HEK293 (cell line): ENCODE measurements around the gene CENATAC.

ENCODE experiments used
- CTCF ChIA-PET: fragments of 350-600 bp; formaldehyde crosslinking; extraction: SDS; loops from one replicate; lab custom pipeline; 2021; ENCODE audit warnings: antibody characterized with exemption; lab: Yijun Ruan, JAX
- POLR2A ChIA-PET: fragments of 300-600 bp; formaldehyde crosslinking; extraction: SDS; loops from one replicate; lab custom pipeline; 2020; ENCODE audit warnings: antibody characterized with exemption, inconsistent platforms; lab: Yijun Ruan, JAX
- H3K27ac ChIP-seq: fragments of 200-500 bp; sonication (Bioruptor generic); 2 replicates; pipeline ENCODE4 v1.5.1; 2014; ENCODE audit warnings: low read depth, low read length, control low read depth, inconsistent platforms; ENCODE audit errors: extremely low read depth
- H3K36me3 ChIP-seq, 2 experiments: fragments of 200-500 bp in 1 of 2; sonication (Bioruptor generic) in 1 of 2; 1 replicate in 1 of 2; 2 replicates in 1 of 2; pipeline ENCODE4 v1.5.1; 2014 to 2017; ENCODE audit warnings: inconsistent platforms in 2 of 2, low read length in 2 of 2; ENCODE audit not compliant: control insufficient read depth in 2 of 2, insufficient read depth in 1 of 2
- H3K4me1 ChIP-seq: fragments of 200-500 bp; sonication (Bioruptor generic); 2 replicates; pipeline ENCODE4 v1.5.1; 2014; ENCODE audit warnings: mild to moderate bottlenecking, low read length, inconsistent platforms; ENCODE audit not compliant: control insufficient read depth, insufficient read depth
- H3K4me3 ChIP-seq: 2 replicates; pipeline ENCODE4 v1.5.1; 2011; ENCODE audit warnings: low read depth, mild to moderate bottlenecking, control low read depth, low read length, moderate library complexity
- H3K9me3 ChIP-seq: fragments of 200-500 bp; sonication (Bioruptor generic); 2 replicates; pipeline ENCODE4 v1.5.1; 2014; ENCODE audit warnings: low read depth, low read length, inconsistent platforms; ENCODE audit not compliant: control insufficient read depth, insufficient read depth
- BCL11A ChIP-seq: fragments of 450-650 bp; formaldehyde crosslinking; IDR thresholded peaks from 2 replicates; pipeline ENCODE4 v1.5.1; 2016; ENCODE audit warnings: low read depth, missing biosample characterization, missing genetic modification characterization
- BCL11B ChIP-seq: fragments of 450-650 bp; formaldehyde crosslinking; IDR thresholded peaks from 2 replicates; pipeline ENCODE4 v1.5.1; 2016; ENCODE audit warnings: low read depth, missing biosample characterization, missing genetic modification characterization
- GLI2 ChIP-seq: fragments of 450-650 bp; formaldehyde crosslinking; IDR thresholded peaks from 2 replicates; pipeline ENCODE4; 2017; ENCODE audit warnings: missing biosample characterization, missing genetic modification characterization, low read depth, borderline replicate concordance
- GLI4 ChIP-seq: fragments of 450-650 bp; formaldehyde crosslinking; IDR thresholded peaks from 2 replicates; pipeline ENCODE4 v1.5.1; 2016; ENCODE audit warnings: missing biosample characterization, missing genetic modification characterization
- KLF9 ChIP-seq: fragments of 450-650 bp; formaldehyde crosslinking; IDR thresholded peaks from 2 replicates; pipeline ENCODE4 v1.5.1; 2016; ENCODE audit warnings: missing biosample characterization, missing genetic modification characterization, low read depth
- OVOL3 ChIP-seq: fragments of 450-650 bp; formaldehyde crosslinking; IDR thresholded peaks from 2 replicates; pipeline ENCODE4 v1.5.1; 2016; ENCODE audit warnings: missing biosample characterization, missing genetic modification characterization
- WT1 ChIP-seq: fragments of 450-650 bp; formaldehyde crosslinking; IDR thresholded peaks from 2 replicates; pipeline ENCODE4 v1.5.1; 2016; ENCODE audit warnings: missing biosample characterization, missing genetic modification characterization
- ZBTB1 ChIP-seq: fragments of 450-650 bp; formaldehyde crosslinking; IDR thresholded peaks from 2 replicates; pipeline ENCODE4 v1.5.1; 2016; ENCODE audit warnings: missing biosample characterization, missing genetic modification characterization
- ZNF112 ChIP-seq: fragments of 450-650 bp; formaldehyde crosslinking; IDR thresholded peaks from 2 replicates; pipeline ENCODE4 v1.5.0; 2017; ENCODE audit warnings: missing biosample characterization, missing genetic modification characterization
- ZNF121 ChIP-seq: fragments of 450-650 bp; formaldehyde crosslinking; IDR thresholded peaks from 2 replicates; pipeline ENCODE4 v1.5.1; 2016; ENCODE audit warnings: missing biosample characterization, missing genetic modification characterization
- ZNF157 ChIP-seq: fragments of 450-650 bp; formaldehyde crosslinking; IDR thresholded peaks from 2 replicates; pipeline ENCODE4 v1.5.1; 2016; ENCODE audit warnings: missing biosample characterization, missing genetic modification characterization
- ZNF16 ChIP-seq: fragments of 450-650 bp; formaldehyde crosslinking; IDR thresholded peaks from 2 replicates; pipeline ENCODE4 v1.5.1; 2016; ENCODE audit warnings: low read depth, missing biosample characterization, missing genetic modification characterization
- ZNF24 ChIP-seq: fragments of 450-650 bp; formaldehyde crosslinking; IDR thresholded peaks from 2 replicates; pipeline ENCODE4 v1.5.1; 2016; ENCODE audit warnings: missing biosample characterization, missing genetic modification characterization
- ZNF292 ChIP-seq: fragments of 450-650 bp; formaldehyde crosslinking; IDR thresholded peaks from 2 replicates; pipeline ENCODE4 v1.5.1; 2016; ENCODE audit warnings: low read depth, missing biosample characterization, missing genetic modification characterization, borderline replicate concordance
- ZNF341 ChIP-seq: fragments of 450-650 bp; formaldehyde crosslinking; IDR thresholded peaks from 2 replicates; pipeline ENCODE4; 2016; ENCODE audit warnings: low read depth, missing biosample characterization, missing genetic modification characterization
- ZNF404 ChIP-seq: fragments of 450-650 bp; formaldehyde crosslinking; IDR thresholded peaks from 2 replicates; pipeline ENCODE4 v1.5.1; 2017; ENCODE audit warnings: missing biosample characterization, missing genetic modification characterization
- ZNF510 ChIP-seq: fragments of 450-650 bp; formaldehyde crosslinking; IDR thresholded peaks from 2 replicates; pipeline ENCODE4 v1.5.1; 2018; ENCODE audit warnings: mild to moderate bottlenecking, missing genetic modification characterization, missing biosample characterization; ENCODE audit not compliant: insufficient replicate concordance
- ZNF558 ChIP-seq: fragments of 450-650 bp; formaldehyde crosslinking; IDR thresholded peaks from 2 replicates; pipeline ENCODE4 v1.5.1; 2016; ENCODE audit warnings: missing biosample characterization, missing genetic modification characterization
- ZNF561 ChIP-seq: fragments of 450-650 bp; IDR thresholded peaks from 2 replicates; pipeline ENCODE4 v1.5.1; 2018; ENCODE audit warnings: missing biosample characterization, missing genetic modification characterization, borderline replicate concordance
- ZNF585B ChIP-seq: fragments of 450-650 bp; formaldehyde crosslinking; IDR thresholded peaks from 2 replicates; pipeline ENCODE4 v1.5.1; 2016; ENCODE audit warnings: missing biosample characterization, missing genetic modification characterization
- ZNF626 ChIP-seq: fragments of 450-650 bp; sonication (Bioruptor Pico); formaldehyde crosslinking; IDR thresholded peaks from 2 replicates; pipeline ENCODE4 v1.5.1; 2018; ENCODE audit warnings: missing biosample characterization, missing genetic modification characterization, inconsistent platforms
- ZNF660 ChIP-seq: fragments of 450-650 bp; IDR thresholded peaks from 2 replicates; pipeline ENCODE4 v1.5.1; 2018; ENCODE audit warnings: missing biosample characterization, mild to moderate bottlenecking, missing genetic modification characterization
- ZNF670 ChIP-seq: fragments of 450-650 bp; formaldehyde crosslinking; IDR thresholded peaks from 2 replicates; pipeline ENCODE4 v1.5.1; 2016; ENCODE audit warnings: missing biosample characterization, missing genetic modification characterization, low read depth
- ZNF701 ChIP-seq: fragments of 450-650 bp; formaldehyde crosslinking; IDR thresholded peaks from 2 replicates; pipeline ENCODE4 v1.5.1; 2016; ENCODE audit warnings: missing biosample characterization, missing genetic modification characterization
- ZNF785 ChIP-seq: fragments of 450-650 bp; formaldehyde crosslinking; IDR thresholded peaks from 2 replicates; pipeline ENCODE4 v1.5.1; 2016; ENCODE audit warnings: missing biosample characterization, missing genetic modification characterization
- ZNF830 ChIP-seq: fragments of 450-650 bp; IDR thresholded peaks from 2 replicates; pipeline ENCODE4 v1.5.0; 2018; ENCODE audit warnings: missing biosample characterization, missing genetic modification characterization, low read depth, mild to moderate bottlenecking, moderate library complexity
- ZNF843 ChIP-seq: fragments of 450-650 bp; formaldehyde crosslinking; IDR thresholded peaks from 2 replicates; pipeline ENCODE4 v1.5.1; 2016; ENCODE audit warnings: missing biosample characterization, missing genetic modification characterization
- ZSCAN16 ChIP-seq: fragments of 450-650 bp; formaldehyde crosslinking; IDR thresholded peaks from 2 replicates; pipeline ENCODE4 v1.5.1; 2016; ENCODE audit warnings: missing biosample characterization, missing genetic modification characterization
- ZSCAN30 ChIP-seq: fragments of 450-650 bp; IDR thresholded peaks from 2 replicates; pipeline ENCODE4 v1.5.1; 2018; ENCODE audit warnings: missing biosample characterization, mild to moderate bottlenecking, missing genetic modification characterization, moderate library complexity
- ZSCAN4 ChIP-seq: fragments of 450-650 bp; formaldehyde crosslinking; IDR thresholded peaks from 2 replicates; pipeline ENCODE4 v1.5.1; 2017; ENCODE audit warnings: missing biosample characterization, missing genetic modification characterization
- ZSCAN5A ChIP-seq: fragments of 450-650 bp; formaldehyde crosslinking; IDR thresholded peaks from 2 replicates; pipeline ENCODE4 v1.5.1; 2016; ENCODE audit warnings: missing biosample characterization, missing genetic modification characterization

The CENATAC gene

GRCh38 chr11:119025978-119026766 lies 28.2 kb downstream of the CENATAC start:
- Histone ChIP-seq H3K27ac (no peak overlapping the region), H3K9me3 (no peaks in the 10 kb centered on the region), H3K4me1 (no peaks in the 10 kb centered on the region), H3K36me3 (peaks cover 0 to 80% of the 10 kb centered on the region in 2 experiments; a peak in 2 of 3 replicates), H3K4me3 (no peak overlapping the region)
- ChIA-PET POLR2A (interaction anchor here (0.5 to 1.9 kb wide), 3 partner anchors 10 to 203 kb away, joined by 3 to 6 read pairs (median 4); no protein-coding TSS in a partner anchor), CTCF (no interaction called here)
- no peak for TF ChIP-seq ZNF830 (tag by site-specific recombination)
- TF ChIP-seq ZSCAN16 (tag by site-specific recombination): no peak
- TF ChIP-seq ZNF16 (tag by site-specific recombination): no peak
- no peak for TF ChIP-seq ZNF843 (tag by site-specific recombination)
- TF ChIP-seq BCL11A (tag by site-specific recombination): no peak
- no peak for TF ChIP-seq GLI2 (tag by site-specific recombination)
- no peak for TF ChIP-seq ZNF785 (tag by site-specific recombination)
- no peak for TF ChIP-seq GLI4 (tag by site-specific recombination)
- TF ChIP-seq ZNF341: no peak
- no peak for TF ChIP-seq BCL11B (tag by site-specific recombination)
- no peak for TF ChIP-seq ZNF24 (tag by site-specific recombination)
- no peak for TF ChIP-seq ZSCAN4 (tag by site-specific recombination)
- TF ChIP-seq ZNF404 (tag by site-specific recombination): no peak

- ChIA-PET POLR2A (interaction anchor here (0.5 to 1.7 kb wide), 5 partner anchors 11 to 202 kb away, joined by 3 to 4 read pairs (median 3); no protein-coding TSS in a partner anchor), CTCF (no interaction called here)
- TF ChIP-seq ZSCAN5A (tag by site-specific recombination): no peak
- TF ChIP-seq ZNF585B: no peak
- TF ChIP-seq ZNF121 (tag by site-specific recombination): no peak
- TF ChIP-seq ZNF561 (tag by site-specific recombination): no peak
- TF ChIP-seq ZSCAN4 (tag by site-specific recombination): no peak
- no peak for TF ChIP-seq ZNF670 (tag by site-specific recombination)
- no peak for TF ChIP-seq ZSCAN30 (tag by site-specific recombination)
- no peak for TF ChIP-seq ZNF701 (tag by site-specific recombination)
- TF ChIP-seq ZNF660: no peak
- TF ChIP-seq ZNF112 (tag by site-specific recombination): no peak
- no peak for TF ChIP-seq KLF9
- no peak for TF ChIP-seq ZNF626 (tag by site-specific recombination)
- TF ChIP-seq ZNF558 (tag by site-specific recombination): no peak
- no peak for TF ChIP-seq ZNF157
- TF ChIP-seq ZNF510 (tag by site-specific recombination): no peak
- TF ChIP-seq WT1 (tag by site-specific recombination): no peak
- TF ChIP-seq OVOL3: no peak
- TF ChIP-seq ZNF292 (tag by site-specific recombination): no peak
- TF ChIP-seq ZBTB1 (tag by site-specific recombination): no peak
- no peaks in the 10 kb centered on the region for H3K9me3 ChIP-seq
- no peaks in the 10 kb centered on the region for H3K4me1 ChIP-seq
- H3K27ac ChIP-seq: no peak overlapping the region
- H3K36me3 ChIP-seq: peaks cover 0 to 72% of the 10 kb centered on the region in 2 experiments; a peak in 2 of 3 replicates
- no peak overlapping the region for H3K4me3 ChIP-seq
Measured at GRCh38 chr11:119026970-119027369, 29.0 kb downstream of the CENATAC start.
